Measurements from ENCODE around the gene SCAMP5. TPM values are rescaled to one million over a fixed set of nuclear protein-coding genes. Genes with fewer than 3 reads are reported as not detected.

SCAMP5 gene
- total RNA-seq, 4 donors from 2014 or later = 1.3 to 4.1 (median 2.6) TPM

DNA sequence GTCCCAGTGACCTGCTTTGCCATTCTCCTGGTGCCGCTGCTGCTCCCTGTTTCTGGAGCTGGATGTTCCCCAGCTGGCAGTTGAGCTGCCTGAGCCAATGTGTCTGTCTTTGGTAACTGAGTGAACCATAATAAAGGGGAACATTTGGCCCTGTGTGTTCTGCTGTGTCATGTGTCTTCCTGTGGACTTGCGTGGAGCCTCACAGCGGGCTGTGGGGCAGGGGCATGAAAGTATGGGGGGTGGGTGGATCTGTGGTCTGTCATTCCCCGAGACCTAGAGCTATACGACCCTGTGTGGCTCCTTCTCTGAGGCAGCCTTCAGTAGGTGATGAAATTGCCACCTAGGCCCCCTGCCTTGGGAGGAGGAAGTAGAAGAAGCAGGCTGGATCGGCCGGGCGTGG is 26.0 kb downstream of the SCAMP5 start:
- TF ChIP-seq, protein P1, sequence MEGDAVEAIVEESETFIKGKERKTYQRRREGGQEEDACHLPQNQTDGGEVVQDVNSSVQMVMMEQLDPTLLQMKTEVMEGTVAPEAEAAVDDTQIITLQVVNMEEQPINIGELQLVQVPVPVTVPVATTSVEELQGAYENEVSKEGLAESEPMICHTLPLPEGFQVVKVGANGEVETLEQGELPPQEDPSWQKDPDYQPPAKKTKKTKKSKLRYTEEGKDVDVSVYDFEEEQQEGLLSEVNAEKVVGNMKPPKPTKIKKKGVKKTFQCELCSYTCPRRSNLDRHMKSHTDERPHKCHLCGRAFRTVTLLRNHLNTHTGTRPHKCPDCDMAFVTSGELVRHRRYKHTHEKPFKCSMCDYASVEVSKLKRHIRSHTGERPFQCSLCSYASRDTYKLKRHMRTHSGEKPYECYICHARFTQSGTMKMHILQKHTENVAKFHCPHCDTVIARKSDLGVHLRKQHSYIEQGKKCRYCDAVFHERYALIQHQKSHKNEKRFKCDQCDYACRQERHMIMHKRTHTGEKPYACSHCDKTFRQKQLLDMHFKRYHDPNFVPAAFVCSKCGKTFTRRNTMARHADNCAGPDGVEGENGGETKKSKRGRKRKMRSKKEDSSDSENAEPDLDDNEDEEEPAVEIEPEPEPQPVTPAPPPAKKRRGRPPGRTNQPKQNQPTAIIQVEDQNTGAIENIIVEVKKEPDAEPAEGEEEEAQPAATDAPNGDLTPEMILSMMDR (IDR thresholded peaks at IDR 0.05; ENCODE audit: low read depth) = no peak

DNA sequence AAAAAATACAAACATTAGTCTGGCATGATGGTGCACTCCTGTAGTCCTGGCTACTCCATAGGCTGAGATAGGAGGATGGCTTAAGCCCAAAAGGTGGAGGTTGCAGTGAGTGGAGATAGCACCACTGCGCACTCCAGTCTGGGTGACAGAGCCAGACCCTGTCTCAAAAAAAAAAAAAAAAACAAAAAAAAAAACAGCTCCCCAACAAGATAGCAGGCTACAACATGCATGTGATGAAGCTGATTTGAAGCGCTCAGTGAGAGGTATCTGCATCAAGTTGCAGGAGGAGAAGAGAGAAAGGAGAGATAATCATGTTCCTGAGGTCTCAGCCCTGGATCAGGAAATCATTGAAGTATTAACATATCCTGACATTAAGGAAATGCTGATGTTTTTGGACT is 27.4 kb downstream of the SCAMP5 start:
- TF ChIP-seq, protein P1 (IDR thresholded peaks at IDR 0.05; ENCODE audit: low read depth) = no peak

DNA sequence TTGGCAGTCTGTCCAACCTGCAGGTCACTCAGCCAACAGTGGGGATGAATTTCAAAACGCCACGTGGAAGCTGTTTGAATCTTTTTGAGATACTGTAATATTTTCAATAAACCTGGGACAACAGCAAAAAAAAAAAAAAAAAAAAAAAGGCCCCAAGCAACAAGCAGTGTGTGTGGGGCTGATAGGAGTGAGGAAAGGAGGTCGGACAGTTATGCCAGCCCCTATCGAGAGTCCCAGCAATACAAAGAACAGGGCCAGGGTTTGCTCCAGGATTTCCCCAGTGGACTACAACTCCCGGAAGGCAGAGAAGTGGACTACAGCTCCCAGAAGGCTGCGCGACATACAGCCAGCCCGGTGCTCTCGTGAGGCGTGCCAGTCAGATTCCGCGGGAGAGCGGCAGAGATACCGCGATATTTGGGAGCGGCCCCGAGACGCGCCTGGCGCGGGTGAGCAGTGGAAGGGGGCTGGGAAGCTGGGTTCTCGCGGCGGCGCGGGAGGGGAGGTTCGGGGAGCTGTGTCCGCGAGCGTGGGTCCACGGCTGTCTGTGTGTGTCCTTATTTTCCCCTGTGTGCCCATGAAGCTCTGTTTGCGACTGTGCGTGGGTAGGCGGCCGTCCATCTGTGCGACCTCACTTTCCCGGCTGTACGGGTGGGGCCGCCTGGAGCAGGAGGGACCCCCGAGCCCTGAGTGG is 28.0 kb downstream of the SCAMP5 start, which contains the start of gene PPCDC:
PPCDC (plus strand) TSS at position 410 of the 691 bp plus-strand sequence. CDS start 4,729 bp downstream, outside the sequence.
- TF ChIP-seq, protein P1 (IDR thresholded peaks at IDR 0.05; ENCODE audit: low read depth) = no peak

DNA sequence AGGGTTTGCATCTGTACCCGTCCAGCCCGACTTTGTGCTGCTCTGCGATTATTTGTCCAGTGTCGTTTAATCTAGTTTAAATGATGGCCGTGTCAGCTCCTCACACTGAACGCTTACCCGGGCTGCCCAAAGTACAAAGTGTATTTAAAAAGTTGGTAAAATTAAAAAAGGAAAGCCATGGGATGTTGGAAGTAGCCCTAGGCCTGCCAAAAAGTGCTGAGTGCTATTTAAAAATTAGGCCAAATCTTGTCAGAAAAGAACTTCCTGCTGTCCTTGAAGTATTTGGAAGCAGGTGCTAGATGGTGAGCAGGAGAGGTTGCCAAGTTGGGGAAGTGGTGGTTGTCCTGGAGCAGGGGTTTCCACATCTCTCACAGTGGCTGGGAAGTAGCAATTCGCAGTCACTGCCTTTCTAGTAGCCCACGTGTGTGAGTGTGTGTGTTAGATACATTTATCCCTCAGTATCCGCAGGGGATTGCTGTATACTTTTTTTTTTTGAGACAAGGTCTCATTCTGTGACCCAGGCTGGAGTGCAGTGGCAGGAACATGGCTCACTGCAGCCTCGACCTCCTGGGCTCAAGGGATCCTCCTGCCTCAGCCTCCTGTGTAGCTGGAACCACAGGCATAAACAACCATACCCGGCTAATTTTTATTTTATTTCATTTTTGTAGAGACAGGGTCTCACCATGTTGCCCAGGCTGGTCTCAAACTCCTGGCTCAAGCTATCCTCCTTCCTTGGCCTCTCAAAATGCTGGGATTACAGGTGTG is 28.7 kb downstream of the SCAMP5 start:
- TF ChIP-seq, protein P1 (IDR thresholded peaks at IDR 0.05; ENCODE audit: low read depth) = no peak

DNA sequence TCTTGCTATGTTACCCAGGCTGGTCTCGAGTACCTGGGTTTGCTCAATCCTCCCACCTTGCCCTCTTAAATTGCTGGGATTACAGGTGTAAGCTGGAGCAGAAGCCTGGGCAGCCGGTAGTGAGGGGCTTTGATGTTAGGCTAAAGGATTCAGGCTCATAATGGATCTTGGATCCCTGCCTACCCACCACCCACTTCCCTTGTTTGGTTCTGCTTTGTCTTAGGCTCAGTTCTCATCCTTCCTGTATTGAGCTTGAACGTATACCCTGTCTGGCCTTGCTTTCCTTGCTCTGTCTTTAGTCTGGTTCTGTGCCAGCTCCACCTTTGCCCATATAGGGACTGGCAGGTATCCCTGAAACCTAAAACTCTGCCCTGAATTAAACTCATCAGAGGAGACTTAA is 29.7 kb downstream of the SCAMP5 start:
- TF ChIP-seq, protein P1 (IDR thresholded peaks at IDR 0.05; ENCODE audit: low read depth) = no peak

DNA sequence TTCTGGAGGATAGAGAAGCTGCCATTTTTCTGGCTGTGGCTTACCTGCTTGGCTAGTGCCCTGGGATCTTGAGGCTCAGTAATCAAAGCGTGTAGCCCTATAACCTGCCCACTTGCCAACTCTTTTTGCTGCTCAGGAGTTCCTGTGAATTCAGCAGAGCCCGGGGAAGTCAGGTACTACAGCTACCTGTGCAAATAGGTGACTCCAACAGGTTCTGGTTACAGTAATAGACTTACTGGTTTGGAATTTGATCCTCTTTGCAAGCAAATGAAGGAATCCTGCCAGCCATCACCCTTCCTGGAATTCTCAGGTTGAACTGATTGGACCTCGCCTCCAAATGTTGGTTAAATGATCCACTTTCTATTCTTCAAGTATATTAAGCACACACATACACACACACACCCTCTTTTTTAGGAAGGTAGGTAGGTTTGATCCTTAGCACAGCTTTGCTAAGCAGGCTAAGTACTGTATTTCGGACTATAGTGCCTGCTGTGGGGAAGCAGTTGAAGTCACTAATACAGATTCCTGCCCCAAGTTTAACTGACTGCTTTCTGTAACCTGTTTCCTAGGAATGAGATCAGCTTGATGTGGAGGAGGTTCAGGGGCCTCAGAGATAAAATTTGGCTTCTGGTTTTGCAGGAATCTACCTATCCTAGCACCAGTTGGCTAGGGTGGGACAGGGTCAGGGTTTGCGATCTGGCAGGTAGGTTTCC is 30.3 kb downstream of the SCAMP5 start:
- TF ChIP-seq, protein P1 (IDR thresholded peaks at IDR 0.05; ENCODE audit: low read depth) = no peak

DNA sequence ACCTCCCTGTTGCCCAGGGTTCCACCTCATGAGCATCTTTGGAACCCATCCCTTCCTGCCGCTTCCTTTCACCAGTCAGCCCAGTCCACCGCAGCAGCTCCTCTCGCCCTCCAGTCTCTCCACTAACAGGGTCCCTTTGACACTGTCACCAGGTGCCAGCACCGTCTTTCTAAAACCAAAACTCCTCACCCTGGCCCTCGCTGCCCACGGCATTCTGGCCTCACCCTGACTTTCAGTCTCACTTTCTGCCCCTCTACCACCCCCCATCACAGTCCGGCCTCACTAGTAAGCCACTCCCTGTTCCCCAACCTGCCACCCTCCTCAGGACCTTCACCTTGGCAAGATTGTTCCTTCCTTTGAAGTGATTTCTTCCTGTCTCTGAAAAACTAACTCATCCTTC is 32.2 kb downstream of the SCAMP5 start:
- TF ChIP-seq, protein P1 (IDR thresholded peaks at IDR 0.05; ENCODE audit: low read depth) = no peak

Measured in subcutaneous adipose tissue (tissue), 4 donors.